HS-27A (cell line): ENCODE data around the gene NOA1.
"Not testable (repeated sequence)": the region's sequence is repeated elsewhere in the genome, so short reads cannot be mapped to it uniquely, and the experiment has no call there.

Experiments used
- DNase-seq: peaks from one replicate; pipeline ENCODE4 v3.0.0-alpha.2; 2012; ENCODE audit warnings: low read depth, missing footprints

The NOA1 gene

DNA sequence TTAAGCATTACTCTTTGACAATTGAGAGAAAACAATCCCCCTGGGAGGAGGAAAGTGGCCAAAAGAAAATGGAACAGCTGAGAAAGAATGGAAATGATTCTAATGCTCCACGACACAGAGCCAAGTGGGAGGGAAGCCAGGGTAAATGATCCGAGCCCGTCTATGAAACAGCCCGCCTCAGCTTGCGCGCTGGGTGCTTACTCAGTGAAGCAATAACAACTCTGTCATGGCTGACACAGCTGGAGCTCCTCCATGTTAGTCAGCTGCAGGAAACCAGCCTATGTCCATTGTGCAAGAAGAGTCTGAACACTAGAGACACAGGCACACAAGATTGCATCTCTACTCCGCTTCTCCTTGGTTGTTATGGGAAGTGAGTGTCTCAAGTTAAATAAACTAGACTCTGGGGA lies 19.3 kb downstream of the NOA1 start:
- DNase-seq = no peak

DNA sequence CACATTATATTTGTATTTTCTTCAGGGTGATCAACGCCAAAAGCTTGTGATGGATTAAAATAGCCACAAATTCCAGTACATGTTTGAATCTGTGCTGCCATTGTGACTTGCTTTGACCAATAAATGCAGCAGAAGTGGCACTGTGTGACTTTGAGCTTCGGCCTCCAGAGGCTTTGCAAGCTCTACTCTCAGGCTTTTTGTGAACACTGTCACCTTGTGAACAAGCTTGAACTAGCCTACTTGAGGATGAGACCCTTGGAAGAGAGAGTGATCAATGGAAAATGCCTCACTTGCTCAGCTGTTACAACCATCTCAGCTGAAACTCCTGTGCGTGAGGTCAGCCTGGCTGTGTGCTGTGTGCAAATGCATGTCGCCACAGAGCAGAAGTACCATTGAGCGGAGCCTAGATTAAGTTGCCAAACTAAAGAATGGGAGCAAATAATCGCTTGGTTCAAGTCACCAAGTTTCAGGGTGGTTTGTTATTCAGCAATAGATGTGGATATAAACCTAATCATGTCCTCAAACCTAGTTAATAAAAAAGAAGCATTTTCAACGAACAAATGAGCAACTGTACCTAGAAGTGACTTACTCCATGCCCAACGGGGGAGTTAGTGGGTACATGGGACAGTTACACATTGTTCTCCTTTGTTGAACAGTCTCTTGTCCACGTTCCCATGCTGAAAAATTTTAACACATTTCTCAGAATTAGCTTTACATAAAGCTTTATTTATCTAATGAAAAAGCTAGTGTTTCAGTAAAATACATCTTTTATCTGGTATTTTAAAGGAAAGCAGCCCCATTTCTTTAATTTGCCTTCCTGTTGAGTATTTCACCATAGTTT lies 23.5 kb downstream of the NOA1 start:
- no peak for DNase-seq

DNA sequence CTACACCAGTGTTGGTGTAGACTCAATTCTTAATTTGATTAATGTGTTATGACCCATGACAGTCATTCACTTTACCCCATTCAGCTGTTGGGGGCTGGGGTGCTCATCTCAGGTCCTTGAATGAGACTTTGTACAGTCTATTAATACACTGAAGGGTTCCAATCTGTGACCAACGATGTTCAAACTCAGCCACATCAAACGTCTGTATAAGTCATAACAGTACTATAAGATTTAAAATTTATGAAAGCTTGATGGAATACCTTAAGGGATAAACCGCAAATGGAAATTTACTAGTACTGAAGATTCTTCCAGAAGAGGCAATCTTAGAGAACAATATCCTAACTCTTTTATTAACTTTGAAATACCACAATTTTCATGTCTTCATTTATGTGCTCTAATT lies 36.0 kb downstream of the NOA1 start:
- no peak for DNase-seq

DNA sequence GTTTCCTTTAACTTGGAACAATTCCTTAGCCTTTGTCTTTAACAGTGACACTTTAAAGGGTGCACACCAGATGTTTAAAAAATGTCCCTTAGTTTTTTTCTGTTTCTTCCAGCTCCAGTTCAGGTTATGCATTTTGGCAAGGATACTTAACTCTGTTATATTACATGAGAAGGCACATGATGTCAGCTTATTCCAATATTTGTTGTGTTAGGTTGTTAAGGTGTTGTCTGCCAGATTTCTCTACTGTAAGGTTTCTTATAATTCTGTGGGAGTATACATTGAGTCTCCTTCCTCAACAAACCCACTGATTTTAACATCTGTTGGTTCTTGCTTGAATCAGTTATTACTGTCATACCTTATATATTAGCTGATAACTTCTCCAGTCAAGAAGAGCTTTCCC lies 36.4 kb downstream of the NOA1 start:
- no peak for DNase-seq

DNA sequence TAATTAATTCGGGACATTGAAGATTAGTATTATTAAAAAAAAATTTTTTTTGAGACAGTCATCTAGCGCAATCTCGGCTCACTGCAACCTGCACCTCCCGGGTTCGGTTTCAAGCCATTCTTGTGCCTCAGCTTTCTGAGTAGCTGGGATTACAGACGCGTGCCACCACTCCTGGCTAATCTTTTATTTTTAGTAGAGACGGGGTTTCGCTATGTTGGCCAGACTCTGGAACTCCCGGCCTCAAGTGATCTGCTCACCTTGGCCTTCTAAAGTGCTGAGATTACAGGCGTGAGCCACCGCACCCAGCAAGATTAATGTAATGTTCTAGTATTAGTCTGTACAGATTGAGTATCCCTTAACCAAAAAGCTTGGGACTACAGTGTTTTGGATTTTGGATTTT lies 37.0 kb downstream of the NOA1 start:
- DNase-seq = no peak

DNA sequence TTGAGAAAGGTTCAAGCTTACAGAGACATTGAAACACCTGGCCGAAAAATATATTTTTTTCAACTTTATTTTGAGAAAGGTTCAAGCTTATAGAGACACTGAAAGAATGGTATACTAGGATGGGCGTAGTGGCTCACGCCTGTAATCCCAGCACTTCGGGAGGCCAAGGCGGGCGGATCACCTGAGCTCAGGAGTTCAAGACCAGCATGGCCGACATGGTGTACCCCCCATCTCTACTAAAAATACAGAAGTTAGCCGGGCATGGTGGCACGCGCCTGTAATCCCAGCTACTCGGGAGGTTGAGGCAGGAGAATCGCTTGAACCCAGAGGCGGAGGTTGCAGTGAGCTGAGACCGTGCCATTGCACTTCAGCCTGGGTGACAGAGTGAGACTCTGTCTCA lies 37.6 kb downstream of the NOA1 start:
- not testable (repeated sequence) for DNase-seq

DNA sequence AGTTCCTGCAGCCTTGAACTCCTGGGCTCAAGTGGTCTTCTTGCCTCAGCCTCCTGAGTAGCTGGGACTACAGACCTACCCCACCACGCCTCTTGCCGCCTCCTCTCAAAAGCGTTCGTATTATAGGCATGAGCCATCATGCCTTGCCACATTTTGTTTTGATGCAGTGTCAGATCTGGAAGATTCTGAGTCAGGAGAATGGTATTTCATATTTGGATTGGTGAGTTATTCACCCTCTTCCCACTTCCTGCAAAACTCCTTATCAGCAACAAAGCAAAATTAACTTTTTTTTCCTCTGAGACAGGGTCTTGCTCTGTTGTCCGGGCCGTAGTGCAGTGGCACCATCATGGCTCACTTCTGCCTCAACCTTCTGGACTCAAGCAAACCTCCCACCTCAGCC lies 40.1 kb downstream of the NOA1 start:
- DNase-seq = peak; percentile 90

DNA sequence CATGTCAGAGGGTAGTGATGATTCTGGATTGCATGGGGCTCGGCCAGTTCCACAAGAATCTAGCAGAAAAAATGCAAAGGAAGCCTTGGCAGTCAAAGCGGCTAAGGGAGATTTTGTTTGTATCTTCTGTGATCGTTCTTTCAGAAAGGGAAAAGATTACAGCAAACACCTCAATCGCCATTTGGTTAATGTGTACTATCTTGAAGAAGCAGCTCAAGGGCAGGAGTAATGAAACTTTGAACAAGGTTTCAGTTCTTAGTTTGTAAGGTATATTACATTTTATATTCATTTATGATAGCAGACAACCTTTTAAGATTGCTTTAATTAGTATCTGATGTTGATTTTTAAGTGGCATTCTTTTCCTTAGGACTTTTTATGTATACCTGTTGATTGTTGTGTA lies 45.5 kb downstream of the NOA1 start:
- no peak for DNase-seq

DNA sequence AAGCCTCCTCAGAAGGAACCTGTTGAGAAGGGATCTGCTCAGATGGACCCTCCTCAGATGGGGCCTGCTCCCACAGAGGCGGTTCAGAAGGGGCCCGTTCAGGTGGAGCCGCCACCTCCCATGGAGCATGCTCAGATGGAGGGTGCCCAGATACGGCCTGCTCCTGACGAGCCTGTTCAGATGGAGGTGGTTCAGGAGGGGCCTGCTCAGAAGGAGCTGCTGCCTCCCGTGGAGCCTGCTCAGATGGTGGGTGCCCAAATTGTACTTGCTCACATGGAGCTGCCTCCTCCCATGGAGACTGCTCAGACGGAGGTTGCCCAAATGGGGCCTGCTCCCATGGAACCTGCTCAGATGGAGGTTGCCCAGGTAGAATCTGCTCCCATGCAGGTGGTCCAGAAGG lies 46.8 kb downstream of the NOA1 start:
- DNase-seq = no peak

DNA sequence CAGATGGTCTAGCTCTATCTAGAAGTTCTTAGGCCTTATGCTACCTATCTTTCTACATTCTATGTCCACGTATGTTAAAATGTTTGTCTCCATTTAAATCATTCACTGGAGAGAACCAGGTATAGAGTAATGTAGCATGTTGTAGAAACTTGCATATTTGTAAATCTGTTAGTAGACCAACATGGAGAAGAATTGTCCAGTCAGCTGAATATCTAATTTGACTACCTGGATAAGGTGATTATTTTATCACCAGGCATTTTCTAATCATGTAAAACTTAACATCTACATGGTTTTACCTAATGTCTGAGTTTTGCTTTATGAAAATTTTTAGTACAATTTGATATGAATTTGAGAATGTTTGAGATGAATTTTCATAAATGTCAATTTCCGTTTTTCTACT lies 50.2 kb downstream of the NOA1 start:
- no peak for DNase-seq

DNA sequence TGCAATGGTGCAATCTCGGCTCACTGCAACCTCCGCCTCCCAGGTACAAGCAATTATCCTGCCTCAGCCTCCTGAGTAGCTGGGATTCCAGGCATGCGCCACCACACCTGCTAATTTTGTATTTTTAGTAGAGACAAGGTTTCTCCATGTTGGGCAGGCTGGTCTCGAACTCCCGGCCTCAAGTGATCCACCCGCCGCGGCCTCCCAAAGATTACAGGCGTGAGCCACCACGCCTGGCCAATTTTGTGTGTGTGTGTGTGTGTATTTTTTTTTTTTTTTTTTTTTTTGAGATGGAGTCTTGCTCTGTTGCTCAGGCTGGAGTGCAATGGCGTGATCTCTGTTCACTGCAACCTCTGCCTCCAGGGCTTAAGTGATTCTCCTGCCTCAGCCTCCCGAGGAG lies 62.4 kb downstream of the NOA1 start:
- DNase-seq = not testable (repeated sequence)

DNA sequence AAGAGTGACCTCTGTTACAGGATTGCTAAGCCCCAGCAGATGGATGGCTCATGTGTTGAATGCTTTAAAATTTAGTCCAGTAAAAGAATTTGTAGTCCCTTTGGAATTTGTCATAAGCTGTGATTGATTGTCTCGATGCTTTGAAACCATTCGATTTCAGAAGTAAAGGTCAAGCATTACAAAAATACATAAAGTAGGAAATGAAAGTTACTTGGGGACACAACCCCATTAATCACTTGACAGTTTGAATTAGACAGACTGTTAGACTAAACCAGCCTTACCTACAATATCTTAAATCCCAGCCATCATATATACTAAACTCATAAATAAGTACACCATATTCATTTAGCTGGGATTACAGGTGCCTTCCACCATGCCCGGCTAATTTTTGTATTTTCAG lies 63.1 kb downstream of the NOA1 start:
- no peak for DNase-seq
